ENCODE results near the gene PWWP2A. TPM values are rescaled to one million over a fixed set of nuclear protein-coding genes. Genes with fewer than 3 reads are reported as not detected.
A peak's percentile ranks its signal among the peaks of the same experiment; 100 is the strongest.

PWWP2A gene
- total RNA-seq, 1 experiment from 2014 or later = 14.7 TPM

- Histone ChIP-seq H3K4me2 (ENCODE audit: low read length) (no peak overlapping the region), H4K20me1 (ENCODE audit: insufficient read depth) (no peaks in the 10 kb centered on the region), H3K9me2 (ENCODE audit: insufficient read depth) (no peaks in the 10 kb centered on the region), H3K9me3 (ENCODE audit: control insufficient read depth in 1 of 2, insufficient read depth in 1 of 2, low read depth in 1 of 2, low read length in 2 of 2) (no peaks in the 10 kb centered on the region), H2AFZ (ENCODE audit: low read depth, low read length, poor library complexity, severe bottlenecking) (no peak overlapping the region), H3K79me2 (ENCODE audit: insufficient read depth, low read length) (no peaks in the 10 kb centered on the region), H3K4me3 (replicated peaks in 1 of 2; ENCODE audit: low read depth in 1 of 2, low read length in 2 of 2) (no peak overlapping the region), H3K27ac (ENCODE audit: low read depth, low read length) (no peak overlapping the region), H3K4me1 (ENCODE audit: control insufficient read depth in 1 of 2, insufficient read depth in 2 of 2, low read length in 2 of 2) (peaks cover 18 to 33% of the 10 kb centered on the region in 2 experiments), H3K36me3 (ENCODE audit: control insufficient read depth in 1 of 2, insufficient read depth in 2 of 2, low read length in 2 of 2) (no peaks in the 10 kb centered on the region), H3K27me3 (ENCODE audit: insufficient read depth, low read length) (no peaks in the 10 kb centered on the region), H3K9ac (ENCODE audit: low read length) (no peak overlapping the region)
- no peak for ATAC-seq
- BruUV-seq (replicated peaks) = no TSS peak
- TF ChIP-seq EZH2 (IDR thresholded peaks at IDR 0.05) (no peak), CEBPB (IDR thresholded peaks at IDR 0.05; ENCODE audit: low read depth) (no peak), CTCF (IDR thresholded peaks at IDR 0.05 in 2 of 3, conservative IDR thresholded peaks at IDR 0.05 in 1 of 3; ENCODE audit: borderline replicate concordance in 1 of 3, insufficient read depth in 1 of 3, low read depth in 2 of 3, low read length in 2 of 3) (peak in 1 of 3 experiments; percentile 9; a peak in 1 of 6 replicates), JUND (IDR thresholded peaks at IDR 0.05) (no peak)
- ChIA-PET POLR2A (no interaction called here), RAD21 (ENCODE audit: low non-redundant PET in 1 of 2, low total read pairs in 2 of 2, uncharacterized antibody in 2 of 2, unreplicated experiment in 2 of 2) (no interaction called here), CTCF (no interaction called here)
- intact Hi-C loops (cut with micrococcal nuclease) = no loop called here
- DNase-seq (ENCODE audit: low read depth, low spot score) = no peak
Observed at GRCh38 chr5:160167624-160168165, 48.4 kb upstream of the PWWP2A start.

- Histone ChIP-seq H3K9me3 (ENCODE audit: control insufficient read depth in 1 of 2, insufficient read depth in 1 of 2, low read depth in 1 of 2, low read length in 2 of 2) (no peaks in the 10 kb centered on the region), H3K9me2 (ENCODE audit: insufficient read depth) (no peaks in the 10 kb centered on the region), H2AFZ (ENCODE audit: low read depth, low read length, poor library complexity, severe bottlenecking) (no peak overlapping the region), H3K36me3 (ENCODE audit: control insufficient read depth in 1 of 2, insufficient read depth in 2 of 2, low read length in 2 of 2) (no peaks in the 10 kb centered on the region), H3K4me3 (replicated peaks in 1 of 2; ENCODE audit: low read depth in 1 of 2, low read length in 2 of 2) (no peak overlapping the region), H3K4me1 (ENCODE audit: control insufficient read depth in 1 of 2, insufficient read depth in 2 of 2, low read length in 2 of 2) (peaks cover 18 to 33% of the 10 kb centered on the region in 2 experiments), H4K20me1 (ENCODE audit: insufficient read depth) (no peaks in the 10 kb centered on the region), H3K79me2 (ENCODE audit: insufficient read depth, low read length) (no peaks in the 10 kb centered on the region), H3K27me3 (ENCODE audit: insufficient read depth, low read length) (no peaks in the 10 kb centered on the region), H3K9ac (ENCODE audit: low read length) (no peak overlapping the region), H3K27ac (ENCODE audit: low read depth, low read length) (no peak overlapping the region), H3K4me2 (ENCODE audit: low read length) (no peak overlapping the region)
- no TSS peak for BruUV-seq (replicated peaks)
- ATAC-seq = no peak
- ChIA-PET POLR2A (no interaction called here), CTCF (no interaction called here), RAD21 (ENCODE audit: low non-redundant PET in 1 of 2, low total read pairs in 2 of 2, uncharacterized antibody in 2 of 2, unreplicated experiment in 2 of 2) (no interaction called here)
- intact Hi-C loops (cut with micrococcal nuclease) = no loop called here
- no peak for DNase-seq (ENCODE audit: low read depth, low spot score)
- TF ChIP-seq YY1 (IDR thresholded peaks at IDR 0.05; ENCODE audit: extremely low read depth, insufficient replicate concordance, low read depth, low read length) (no peak), SIN3A (IDR thresholded peaks at IDR 0.05; ENCODE audit: low read depth) (no peak), POLR2AphosphoS5 (IDR thresholded peaks at IDR 0.05; ENCODE audit: low read depth, low read length) (no peak), SP1 (IDR thresholded peaks at IDR 0.05; ENCODE audit: low read depth) (no peak), CTCF (IDR thresholded peaks at IDR 0.05 in 2 of 3, conservative IDR thresholded peaks at IDR 0.05 in 1 of 3; ENCODE audit: borderline replicate concordance in 1 of 3, insufficient read depth in 1 of 3, low read depth in 2 of 3, low read length in 2 of 3) (no peak), EZH2phosphoT487 (IDR thresholded peaks at IDR 0.05; ENCODE audit: borderline replicate concordance) (no peak), CEBPB (IDR thresholded peaks at IDR 0.05; ENCODE audit: low read depth) (no peak), ELF1 (IDR thresholded peaks at IDR 0.05; ENCODE audit: borderline replicate concordance, low read depth) (no peak), EGR1 (IDR thresholded peaks at IDR 0.05; ENCODE audit: low read depth) (no peak), MAX (IDR thresholded peaks at IDR 0.05) (no peak), EZH2 (IDR thresholded peaks at IDR 0.05) (no peak), JUND (IDR thresholded peaks at IDR 0.05) (no peak), ZFX (IDR thresholded peaks at IDR 0.05) (no peak)
Observed at GRCh38 chr5:160166973-160167623, 47.8 kb upstream of the PWWP2A start.

Measured in HCT116 (cell line).